ENCODE data around the gene ITGA6.
A peak's percentile ranks its signal among the peaks of the same experiment; 100 is the strongest.

The ITGA6 gene

GRCh38 chr2:172416447-172417058 is 10.8 kb upstream of the ITGA6 start:
- DNase-seq = no peak

GRCh38 chr2:172420216-172420615 is 7.2 kb upstream of the ITGA6 start:
- no peak for DNase-seq

- DNase-seq = no peak
Observed at GRCh38 chr2:172423160-172423559, 4.2 kb upstream of the ITGA6 start.

- DNase-seq = no peak
Observed at GRCh38 chr2:172425336-172425735, 2.0 kb upstream of the ITGA6 start.

GRCh38 chr2:172426635-172427255 is 641 bp upstream of the ITGA6 start:
- no peak for DNase-seq

GRCh38 chr2:172427990-172428831 is 825 bp downstream of the ITGA6 start:
- DNase-seq = peak; percentile 45

- no peak for DNase-seq
Observed at GRCh38 chr2:172428832-172429210, 1.4 kb downstream of the ITGA6 start.

GRCh38 chr2:172429301-172429968 is 2.0 kb downstream of the ITGA6 start:
- no peak for DNase-seq

GRCh38 chr2:172430027-172430426 is 2.6 kb downstream of the ITGA6 start:
- no peak for DNase-seq

- no peak for DNase-seq
Observed at GRCh38 chr2:172430678-172431077, 3.3 kb downstream of the ITGA6 start.

GRCh38 chr2:172431463-172431862 is 4.1 kb downstream of the ITGA6 start:
- peak; percentile 68 for DNase-seq

- DNase-seq = no peak
Observed at GRCh38 chr2:172431993-172432392, 4.6 kb downstream of the ITGA6 start.

- DNase-seq = no peak
Observed at GRCh38 chr2:172433144-172433543, 5.8 kb downstream of the ITGA6 start.

- DNase-seq = no peak
Observed at GRCh38 chr2:172434821-172435605, 7.6 kb downstream of the ITGA6 start.

GRCh38 chr2:172435606-172435911 is 8.2 kb downstream of the ITGA6 start:
- DNase-seq = no peak

- no peak for DNase-seq
Observed at GRCh38 chr2:172436889-172437288, 9.5 kb downstream of the ITGA6 start.

- DNase-seq = no peak
Observed at GRCh38 chr2:172437419-172438341, 10.3 kb downstream of the ITGA6 start.

- no peak for DNase-seq
Observed at GRCh38 chr2:172438741-172439508, 11.5 kb downstream of the ITGA6 start.

GRCh38 chr2:172439509-172439860 is 12.1 kb downstream of the ITGA6 start:
- no peak for DNase-seq

- no peak for DNase-seq
Observed at GRCh38 chr2:172439911-172440310, 12.5 kb downstream of the ITGA6 start.

GRCh38 chr2:172440795-172441194 is 13.4 kb downstream of the ITGA6 start:
- DNase-seq = no peak

Measured in left hindlimb (tissue), 1 donor.